Astrocyte (in vitro differentiated cells and primary cell): ENCODE data around the gene IBTK. TPM values are rescaled to one million over a fixed set of nuclear protein-coding genes. Genes with fewer than 3 reads are reported as not detected.

Source experiments
- DNase-seq: peaks from one replicate; pipeline ENCODE4 v3.0.0-alpha.2; 2010; ENCODE audit warnings: low read depth
- FAIRE-seq: peaks from 2 replicates; lab custom pipeline; 2011; peaks lifted over from hg19 to GRCh38; lab: Jason Lieb, UNC
- H2AFZ ChIP-seq: 2 replicates; pipeline ENCODE4 v1.6.0; 2012; ENCODE audit warnings: low read depth, low read length, inconsistent platforms
- H3K27ac ChIP-seq: 2 replicates; pipeline ENCODE4 v1.5.1; 2011; ENCODE audit warnings: low read depth, low read length, inconsistent platforms
- H3K27me3 ChIP-seq: 2 replicates; pipeline ENCODE4 v1.6.0; 2011; ENCODE audit warnings: low read length, inconsistent platforms; ENCODE audit not compliant: insufficient read depth
- H3K36me3 ChIP-seq: 2 replicates; pipeline ENCODE4 v1.5.1; 2011; ENCODE audit warnings: low read length, inconsistent platforms; ENCODE audit not compliant: insufficient read depth
- H3K4me1 ChIP-seq: 2 replicates; pipeline ENCODE4 v1.5.1; 2011; ENCODE audit warnings: low read length, inconsistent platforms; ENCODE audit not compliant: insufficient read depth
- H3K4me2 ChIP-seq: 2 replicates; pipeline ENCODE4 v1.6.0; 2012; ENCODE audit warnings: low read length, inconsistent platforms
- H3K4me3 ChIP-seq: 2 replicates; pipeline ENCODE4 v1.5.1; 2011; ENCODE audit warnings: low read depth, mild to moderate bottlenecking, low read length, inconsistent platforms; ENCODE audit not compliant: insufficient read depth
- H3K79me2 ChIP-seq: 2 replicates; pipeline ENCODE4 v1.6.0; 2012; ENCODE audit warnings: mild to moderate bottlenecking, low read length, inconsistent platforms; ENCODE audit not compliant: insufficient read depth
- H3K9ac ChIP-seq: 2 replicates; pipeline ENCODE4 v1.6.0; 2012; ENCODE audit warnings: mild to moderate bottlenecking, low read length, inconsistent platforms
- H3K9me3 ChIP-seq: 2 replicates; pipeline ENCODE4 v1.5.1; 2012; ENCODE audit warnings: low read depth, mild to moderate bottlenecking, low read length, inconsistent platforms; ENCODE audit not compliant: insufficient read depth
- H4K20me1 ChIP-seq: 2 replicates; pipeline ENCODE4 v1.6.0; 2012; ENCODE audit warnings: low read length, inconsistent platforms; ENCODE audit not compliant: insufficient read depth
- H3K27ac Mint-ChIP-seq: one replicate; pipeline ENCODE4 v1.8.0; 2021; ENCODE audit warnings: mild to moderate bottlenecking, mixed read lengths; ENCODE audit not compliant: unreplicated experiment
- H3K27me3 Mint-ChIP-seq: one replicate; pipeline ENCODE4 v1.8.0; 2021; ENCODE audit warnings: low read depth, mixed read lengths; ENCODE audit not compliant: unreplicated experiment
- H3K36me3 Mint-ChIP-seq: one replicate; pipeline ENCODE4 v1.8.0; 2021; ENCODE audit warnings: low read depth, mixed read lengths; ENCODE audit not compliant: unreplicated experiment
- H3K4me1 Mint-ChIP-seq: one replicate; pipeline ENCODE4 v1.8.0; 2021; ENCODE audit warnings: low read depth, mixed read lengths; ENCODE audit not compliant: unreplicated experiment
- H3K4me3 Mint-ChIP-seq: one replicate; pipeline ENCODE4 v1.8.0; 2021; ENCODE audit warnings: mild to moderate bottlenecking, moderate library complexity, mixed read lengths; ENCODE audit not compliant: unreplicated experiment
- H3K9me3 Mint-ChIP-seq: one replicate; pipeline ENCODE4 v1.8.0; 2021; ENCODE audit warnings: mild to moderate bottlenecking, mixed read lengths; ENCODE audit not compliant: unreplicated experiment
- CTCF ChIP-seq: IDR thresholded peaks from 2 replicates; pipeline ENCODE4 v1.5.1; 2011; ENCODE audit warnings: low read depth, mild to moderate bottlenecking, inconsistent platforms, low read length, moderate library complexity; ENCODE audit not compliant: insufficient read depth
- EZH2 ChIP-seq: IDR thresholded peaks from 2 replicates; pipeline ENCODE4 v1.6.1; 2012; ENCODE audit warnings: mild to moderate bottlenecking, low read length, inconsistent platforms; ENCODE audit not compliant: insufficient read depth
- total RNA-seq: library from RNA; stranded (reverse); gene quantifications from 2 replicates; pipeline ENCODE4 v1.2.1, GENCODE V29; 2021

Gene IBTK
- total RNA-seq, 1 donor from 2014 or later: 42.7 TPM

GRCh38 chr6:82182756-82183155 lies 64.8 kb downstream of the IBTK start:
- H3K4me3 ChIP-seq: no peak overlapping the region
- no peak for FAIRE-seq
- no peak overlapping the region for H3K27ac ChIP-seq
- H3K36me3 ChIP-seq: peaks cover 13% of the 10 kb centered on the region
- Mint-ChIP-seq H3K36me3 (peaks cover 14% of the 10 kb centered on the region), H3K9me3 (peaks cover 2% of the 10 kb centered on the region), H3K4me1 (peaks cover 9% of the 10 kb centered on the region), H3K27me3 (no peaks in the 10 kb centered on the region), H3K4me3 (no peak overlapping the region), H3K27ac (no peak overlapping the region)
- no peaks in the 10 kb centered on the region for H3K79me2 ChIP-seq
- H2AFZ ChIP-seq: no peak overlapping the region
- H3K9me3 ChIP-seq: no peaks in the 10 kb centered on the region
- DNase-seq: peak; percentile 60
- no peaks in the 10 kb centered on the region for H3K27me3 ChIP-seq
- H3K4me2 ChIP-seq: no peak overlapping the region
- H4K20me1 ChIP-seq: no peaks in the 10 kb centered on the region
- TF ChIP-seq CTCF (no peak), EZH2 (no peak)
- no peaks in the 10 kb centered on the region for H3K4me1 ChIP-seq
- H3K9ac ChIP-seq: no peak overlapping the region

DNA sequence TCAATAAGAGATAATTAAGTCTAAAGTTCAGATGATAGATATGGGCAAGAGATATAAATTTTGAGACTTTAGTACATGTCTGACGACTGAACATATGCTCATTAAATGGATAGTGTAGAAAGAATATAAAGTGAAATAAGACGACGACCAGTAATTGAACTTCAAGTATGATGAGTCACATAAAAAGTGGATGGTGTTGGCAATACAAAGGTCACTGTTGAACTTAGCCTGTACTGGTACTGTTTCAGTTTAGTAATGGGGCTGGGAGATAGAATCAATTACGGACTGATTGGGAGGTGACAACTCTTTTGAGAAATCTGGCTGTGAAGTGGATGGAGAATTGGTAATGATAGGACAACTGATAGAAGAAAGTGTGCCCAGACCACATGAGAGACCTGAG lies 68.1 kb downstream of the IBTK start:
- H3K4me1 ChIP-seq: no peaks in the 10 kb centered on the region
- no peak overlapping the region for H3K4me3 ChIP-seq
- no peak for FAIRE-seq
- H3K4me2 ChIP-seq: no peak overlapping the region
- no peaks in the 10 kb centered on the region for H3K27me3 ChIP-seq
- no peak overlapping the region for H2AFZ ChIP-seq
- H3K79me2 ChIP-seq: no peaks in the 10 kb centered on the region
- H4K20me1 ChIP-seq: no peaks in the 10 kb centered on the region
- DNase-seq: no peak
- Mint-ChIP-seq H3K27me3 (no peaks in the 10 kb centered on the region), H3K36me3 (peaks cover 10% of the 10 kb centered on the region), H3K9me3 (peaks cover 2% of the 10 kb centered on the region), H3K27ac (peak overlapping the region; percentile 3), H3K4me1 (peaks cover 9% of the 10 kb centered on the region), H3K4me3 (no peak overlapping the region)
- TF ChIP-seq EZH2 (no peak), CTCF (no peak)
- no peak overlapping the region for H3K27ac ChIP-seq
- H3K9me3 ChIP-seq: no peaks in the 10 kb centered on the region
- peaks cover 13% of the 10 kb centered on the region for H3K36me3 ChIP-seq
- no peak overlapping the region for H3K9ac ChIP-seq

DNA sequence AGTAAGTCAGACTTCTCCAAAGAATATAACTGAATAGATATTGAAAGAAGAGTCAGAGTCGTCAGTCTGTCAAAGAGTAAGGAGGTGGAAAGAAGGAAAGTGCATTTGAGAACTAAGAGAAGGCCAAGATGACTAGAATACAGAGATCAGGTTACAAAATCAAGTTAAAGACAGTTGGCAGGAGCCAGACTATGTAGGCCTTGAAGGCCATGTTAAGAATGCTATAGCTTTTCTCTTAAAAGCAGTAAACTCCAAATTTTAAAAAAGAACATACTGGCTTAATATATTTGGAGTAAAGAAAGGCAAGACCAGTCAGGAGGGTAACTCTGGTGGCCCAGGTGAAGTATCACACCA lies 68.8 kb downstream of the IBTK start:
- Mint-ChIP-seq H3K4me1 (peaks cover 8% of the 10 kb centered on the region), H3K27ac (no peak overlapping the region), H3K4me3 (no peak overlapping the region), H3K27me3 (no peaks in the 10 kb centered on the region), H3K9me3 (peaks cover 2% of the 10 kb centered on the region), H3K36me3 (peaks cover 10% of the 10 kb centered on the region)
- Histone ChIP-seq H3K79me2 (no peaks in the 10 kb centered on the region), H3K4me3 (no peak overlapping the region), H3K4me1 (no peaks in the 10 kb centered on the region), H3K27me3 (no peaks in the 10 kb centered on the region), H3K9me3 (no peaks in the 10 kb centered on the region), H2AFZ (no peak overlapping the region), H3K27ac (no peak overlapping the region), H3K4me2 (no peak overlapping the region), H3K36me3 (peaks cover 13% of the 10 kb centered on the region), H3K9ac (no peak overlapping the region), H4K20me1 (no peaks in the 10 kb centered on the region)
- TF ChIP-seq CTCF (no peak), EZH2 (no peak)
- DNase-seq (no peak), FAIRE-seq (no peak)
